MCF 10A (cell line): ENCODE data around the gene UBE2D2. TPM values are rescaled to one million over a fixed set of nuclear protein-coding genes. Genes with fewer than 3 reads are reported as not detected.
A peak's percentile ranks its signal among the peaks of the same experiment; 100 is the strongest.

ENCODE experiments used
- BruUV-seq: library from RNA; stranded (reverse); fragments of 400-500 nt; replicated peaks from 2 replicates; lab custom pipeline; 2021; lab: Mats Ljungman, UMichigan
- CTCF ChIA-PET: fragments of 300-600 bp; sonication (Branson Sonifier 250); formaldehyde crosslinking; extraction: SDS; loops from one replicate; lab custom pipeline; 2021; ENCODE audit warnings: antibody characterized with exemption, inconsistent platforms; lab: Yijun Ruan, JAX
- POLR2A ChIA-PET: fragments of 300-600, 350-650 bp; sonication (Branson Sonifier 250); formaldehyde crosslinking; extraction: SDS; loops from one replicate; lab custom pipeline; 2020; ENCODE audit warnings: antibody characterized with exemption, inconsistent platforms; lab: Yijun Ruan, JAX
- DNase-seq: peaks from one replicate; pipeline ENCODE4 v3.0.0-alpha.2; 2018; ENCODE audit not compliant: unreplicated experiment
- H3K27ac Mint-ChIP-seq: one replicate; pipeline ENCODE4 v1.8.0; 2022; ENCODE audit warnings: mild to moderate bottlenecking, low read depth, mixed read lengths; ENCODE audit not compliant: unreplicated experiment
- H3K27me3 Mint-ChIP-seq: one replicate; pipeline ENCODE4 v1.8.0; 2022; ENCODE audit warnings: mixed read lengths; ENCODE audit not compliant: insufficient read depth, unreplicated experiment
- H3K36me3 Mint-ChIP-seq: one replicate; pipeline ENCODE4 v1.8.0; 2022; ENCODE audit warnings: mild to moderate bottlenecking, moderate library complexity, mixed read lengths; ENCODE audit not compliant: insufficient read depth, unreplicated experiment
- H3K4me1 Mint-ChIP-seq: one replicate; pipeline ENCODE4 v1.8.0; 2022; ENCODE audit warnings: mixed read lengths; ENCODE audit not compliant: insufficient read depth, unreplicated experiment
- H3K4me3 Mint-ChIP-seq: one replicate; pipeline ENCODE4 v1.8.0; 2022; ENCODE audit warnings: mild to moderate bottlenecking, moderate library complexity, mixed read lengths; ENCODE audit not compliant: unreplicated experiment
- H3K9me3 Mint-ChIP-seq: one replicate; pipeline ENCODE4 v1.8.0; 2022; ENCODE audit warnings: mixed read lengths; ENCODE audit not compliant: unreplicated experiment
- intact Hi-C: fragments of 100-400 bp; cut with micrococcal nuclease; formaldehyde crosslinking; loops from 2 replicates; pipeline ENCODE4 v1.14.1; 2022
- total RNA-seq: library from RNA; stranded (reverse); gene quantifications from 2 replicates; pipeline ENCODE4 v1.2.3, GENCODE V29; 2022
- TF ChIP-seq, protein P1 (sequence below): fragments of 200-600 bp; IDR thresholded peaks from one replicate; pipeline ENCODE4 v1.8.0; 2022; ENCODE audit warnings: antibody characterized with exemption, mild to moderate bottlenecking; ENCODE audit not compliant: unreplicated experiment

UBE2D2 gene
- total RNA-seq, 1 experiment from 2014 or later = 306 TPM

- Mint-ChIP-seq H3K27me3 (no peaks in the 10 kb centered on the region), H3K4me3 (no peak overlapping the region), H3K27ac (no peak overlapping the region), H3K36me3 (peaks cover 5% of the 10 kb centered on the region), H3K9me3 (no peaks in the 10 kb centered on the region), H3K4me1 (peaks cover 51% of the 10 kb centered on the region)
- TF ChIP-seq, protein P1, sequence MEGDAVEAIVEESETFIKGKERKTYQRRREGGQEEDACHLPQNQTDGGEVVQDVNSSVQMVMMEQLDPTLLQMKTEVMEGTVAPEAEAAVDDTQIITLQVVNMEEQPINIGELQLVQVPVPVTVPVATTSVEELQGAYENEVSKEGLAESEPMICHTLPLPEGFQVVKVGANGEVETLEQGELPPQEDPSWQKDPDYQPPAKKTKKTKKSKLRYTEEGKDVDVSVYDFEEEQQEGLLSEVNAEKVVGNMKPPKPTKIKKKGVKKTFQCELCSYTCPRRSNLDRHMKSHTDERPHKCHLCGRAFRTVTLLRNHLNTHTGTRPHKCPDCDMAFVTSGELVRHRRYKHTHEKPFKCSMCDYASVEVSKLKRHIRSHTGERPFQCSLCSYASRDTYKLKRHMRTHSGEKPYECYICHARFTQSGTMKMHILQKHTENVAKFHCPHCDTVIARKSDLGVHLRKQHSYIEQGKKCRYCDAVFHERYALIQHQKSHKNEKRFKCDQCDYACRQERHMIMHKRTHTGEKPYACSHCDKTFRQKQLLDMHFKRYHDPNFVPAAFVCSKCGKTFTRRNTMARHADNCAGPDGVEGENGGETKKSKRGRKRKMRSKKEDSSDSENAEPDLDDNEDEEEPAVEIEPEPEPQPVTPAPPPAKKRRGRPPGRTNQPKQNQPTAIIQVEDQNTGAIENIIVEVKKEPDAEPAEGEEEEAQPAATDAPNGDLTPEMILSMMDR = no peak
- POLR2A ChIA-PET = interaction anchor here (0.9 to 6.2 kb wide), 4 partner anchors 8 to 20 kb away, joined by 3 to 68 read pairs (median 24); partner anchors contain the start of gene CXXC5
- intact Hi-C loops = no loop called here
- DNase-seq = peak; percentile 37
- no TSS peak for BruUV-seq
- CTCF ChIA-PET = interaction anchor here (0.6 to 16.8 kb wide), 4 partner anchors 8 to 126 kb away, joined by 3 to 321 read pairs (median 3); partner anchors contain the start of gene CXXC5
Measured at GRCh38 chr5:139639619-139640380, 78.7 kb downstream of the UBE2D2 start.

GRCh38 chr5:139640421-139641115 lies 79.4 kb downstream of the UBE2D2 start:
- ChIA-PET POLR2A (interaction anchor here (0.9 to 6.2 kb wide), 4 partner anchors 7 to 19 kb away, joined by 3 to 68 read pairs (median 24); partner anchors contain the start of gene CXXC5), CTCF (interaction anchor here (0.6 to 16.8 kb wide), 4 partner anchors 11 to 125 kb away, joined by 3 to 321 read pairs (median 3); no protein-coding TSS in a partner anchor)
- DNase-seq = no peak
- Mint-ChIP-seq H3K4me3 (no peak overlapping the region), H3K9me3 (no peaks in the 10 kb centered on the region), H3K36me3 (peaks cover 7% of the 10 kb centered on the region), H3K27me3 (no peaks in the 10 kb centered on the region), H3K27ac (no peak overlapping the region), H3K4me1 (peaks cover 48% of the 10 kb centered on the region)
- intact Hi-C loops = no loop called here
- BruUV-seq = no TSS peak
- TF ChIP-seq, protein P1 = no peak

DNA sequence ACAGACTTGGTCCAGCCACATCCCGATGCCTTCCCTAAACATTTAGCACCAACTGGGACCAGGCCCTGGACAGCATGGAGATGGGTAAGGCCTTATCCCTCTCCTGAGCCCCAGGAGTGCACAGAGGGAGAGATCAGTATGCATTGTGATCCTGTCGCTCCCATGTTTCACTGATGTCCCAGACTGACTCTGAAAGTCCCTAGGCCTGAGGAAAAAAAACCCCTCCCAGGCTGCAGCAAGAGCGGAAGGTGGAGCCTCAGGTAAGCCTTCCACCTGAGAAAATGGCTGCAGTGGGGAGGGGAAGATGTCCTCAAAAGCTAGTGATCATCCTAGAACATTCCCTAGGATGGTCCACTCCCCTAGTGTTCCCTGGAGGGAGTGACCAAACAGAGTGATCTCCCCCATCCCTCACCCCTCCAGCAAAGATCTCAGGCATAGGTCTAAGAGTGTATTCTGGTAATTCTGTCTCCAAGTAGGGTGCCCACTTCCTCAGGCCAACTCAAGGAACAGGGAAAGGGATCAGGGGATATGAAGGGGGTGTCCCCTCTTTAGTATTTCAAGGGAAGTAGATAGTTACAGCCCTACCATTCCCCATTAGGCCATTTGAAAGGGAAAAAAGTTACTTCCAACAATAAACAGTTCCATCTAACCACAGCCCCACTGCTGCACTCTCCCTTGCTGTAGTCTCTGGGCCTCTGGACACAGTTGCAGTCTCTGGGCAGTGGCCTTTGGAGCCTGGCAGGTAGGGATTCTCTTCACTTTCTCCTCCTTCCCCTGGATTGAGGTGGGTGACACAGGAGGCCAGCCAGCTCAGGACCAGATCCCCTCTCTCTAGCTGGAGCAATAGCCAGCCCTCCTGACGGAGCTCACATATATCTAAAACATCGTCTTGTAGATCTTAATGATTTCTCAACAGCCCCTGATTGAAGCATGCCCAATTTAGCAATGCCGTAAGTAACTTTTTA lies 80.3 kb downstream of the UBE2D2 start:
- Mint-ChIP-seq H3K4me1 (peaks cover 40% of the 10 kb centered on the region), H3K27ac (no peak overlapping the region), H3K27me3 (no peaks in the 10 kb centered on the region), H3K36me3 (peaks cover 7% of the 10 kb centered on the region), H3K9me3 (no peaks in the 10 kb centered on the region), H3K4me3 (no peak overlapping the region)
- TF ChIP-seq, protein P1 = no peak
- intact Hi-C loops = no loop called here
- CTCF ChIA-PET = interaction anchor here (0.6 to 16.8 kb wide), 5 partner anchors 8 to 124 kb away, joined by 3 to 321 read pairs (median 4); no protein-coding TSS in a partner anchor
- POLR2A ChIA-PET = interaction anchor here (0.6 to 6.2 kb wide), 2 partner anchors 18 to 1119 kb away, joined by 5 to 68 read pairs; no protein-coding TSS in a partner anchor
- no peak for DNase-seq
- BruUV-seq = no TSS peak
